NB4 (cell line): ENCODE data around the gene ZBTB44.

Source experiments
- CTCF ChIP-seq: IDR thresholded peaks from one replicate; pipeline ENCODE4 v1.5.1; 2012; ENCODE audit warnings: low read depth, low read length
- POLR2A ChIP-seq: IDR thresholded peaks from 2 replicates; pipeline ENCODE4 v1.6.1; 2011; ENCODE audit warnings: mild to moderate bottlenecking; ENCODE audit not compliant: insufficient read length; ENCODE audit errors: extremely low read depth
- TF ChIP-seq, protein P1 (sequence below): IDR thresholded peaks from 2 replicates; pipeline ENCODE4 v1.6.1; 2011; ENCODE audit warnings: low read depth, low read length

GRCh38 chr11:130212431-130212961 is 102.2 kb downstream of the ZBTB44 start:
- no peak for TF ChIP-seq CTCF
- no peak for TF ChIP-seq POLR2A
- TF ChIP-seq, protein P1, sequence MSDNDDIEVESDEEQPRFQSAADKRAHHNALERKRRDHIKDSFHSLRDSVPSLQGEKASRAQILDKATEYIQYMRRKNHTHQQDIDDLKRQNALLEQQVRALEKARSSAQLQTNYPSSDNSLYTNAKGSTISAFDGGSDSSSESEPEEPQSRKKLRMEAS = no peak
